ENCODE measurements around the gene ATP5MC2. TPM values are rescaled to one million over a fixed set of nuclear protein-coding genes. Genes with fewer than 3 reads are reported as not detected.
A peak's percentile ranks its signal among the peaks of the same experiment; 100 is the strongest.

ATP5MC2 gene
- total and polyA plus RNA-seq, 10 of the 15 experiments (the other 5 are each of a cell fraction or from before 2014, with no cell fraction given) = 379 to 1,090 (median 525) TPM

GRCh38 chr12:53625946-53626701, 49.8 kb downstream of the ATP5MC2 start, which contains the start of gene ATF7 (continued):
- TF ChIP-seq RELB (IDR thresholded peaks at IDR 0.05; ENCODE audit: low read depth) (peak; percentile 99), CHD1 (IDR thresholded peaks at IDR 0.05; ENCODE audit: low read depth, low read length) (peak; percentile 99), CEBPZ (IDR thresholded peaks at IDR 0.05; ENCODE audit: low read depth, low read length) (peak; percentile 76), CBFB (IDR thresholded peaks at IDR 0.05; ENCODE audit: low read depth) (peak; percentile 94), RB1 (IDR thresholded peaks at IDR 0.05; ENCODE audit: borderline replicate concordance) (peak; percentile 94; the same call in 1 of the 2 replicates), EGR1 (IDR thresholded peaks at IDR 0.05; ENCODE audit: borderline replicate concordance in 1 of 2, low read depth in 2 of 2, low read length in 2 of 2) (peak in 1 of 2 experiments; percentile 44; a peak in 1 of 3 replicates), HDAC6 (IDR thresholded peaks at IDR 0.05; ENCODE audit: unreplicated experiment) (no peak), BCL3 (IDR thresholded peaks at IDR 0.05; ENCODE audit: borderline replicate concordance, insufficient read depth, low read depth, low read length, poor library complexity, severe bottlenecking) (no peak), POLR2A (IDR thresholded peaks at IDR 0.05; ENCODE audit: low read depth, low read length) (peak; percentile 80), CREB1 (IDR thresholded peaks at IDR 0.05; ENCODE audit: low read depth) (peak; percentile 74), SP1 (IDR thresholded peaks at IDR 0.05; ENCODE audit: low read depth, low read length) (peak; percentile 97), KLF5 (IDR thresholded peaks at IDR 0.05; ENCODE audit: partially characterized antibody) (peak; percentile 100), E2F8 (IDR thresholded peaks at IDR 0.05; ENCODE audit: low read depth, partially characterized antibody) (no peak), STAT1 (conservative IDR thresholded peaks at IDR 0.05) (peak; percentile 100), BACH1 (IDR thresholded peaks at IDR 0.05; ENCODE audit: borderline replicate concordance) (peak; percentile 25; the same call in 1 of the 2 replicates), REST (IDR thresholded peaks at IDR 0.05; ENCODE audit: low read depth, low read length) (no peak)
